HG02571 (cell line): ENCODE data around the gene DENND1A.

Experiments
- ATAC-seq: cut with Tn5 transposase; IDR thresholded peaks from one replicate; pipeline ENCODE4 v1.9.1; 2021; ENCODE audit warnings: mild to moderate bottlenecking, moderate library complexity; ENCODE audit not compliant: unreplicated experiment

The DENND1A gene

GRCh38 chr9:123368536-123369153 is 561.3 kb downstream of the DENND1A start:
- no peak for ATAC-seq

- no peak for ATAC-seq
These were observed 561.9 kb downstream of the DENND1A start for GRCh38 chr9:123368023-123368422.

GRCh38 chr9:123365881-123366528 is 563.9 kb downstream of the DENND1A start:
- ATAC-seq = no peak

- ATAC-seq = no peak
These were observed 564.5 kb downstream of the DENND1A start for GRCh38 chr9:123365287-123365880.

- ATAC-seq = no peak
These were observed 565.6 kb downstream of the DENND1A start for GRCh38 chr9:123364241-123364824.

GRCh38 chr9:123362856-123363255 is 567.1 kb downstream of the DENND1A start:
- no peak for ATAC-seq

- ATAC-seq = no peak
These were observed 568.0 kb downstream of the DENND1A start for GRCh38 chr9:123361731-123362510.

GRCh38 chr9:123361086-123361730 is 568.7 kb downstream of the DENND1A start:
- ATAC-seq = no peak

- no peak for ATAC-seq
These were observed 569.5 kb downstream of the DENND1A start for GRCh38 chr9:123360161-123361085.

- ATAC-seq = no peak
These were observed 570.4 kb downstream of the DENND1A start for GRCh38 chr9:123359546-123359945.

GRCh38 chr9:123359106-123359505 is 570.8 kb downstream of the DENND1A start:
- no peak for ATAC-seq

- no peak for ATAC-seq
These were observed 571.6 kb downstream of the DENND1A start for GRCh38 chr9:123358181-123358905.

- ATAC-seq = no peak
These were observed 572.2 kb downstream of the DENND1A start for GRCh38 chr9:123357743-123358059.

- ATAC-seq = no peak
These were observed 572.8 kb downstream of the DENND1A start for GRCh38 chr9:123356851-123357742.

- ATAC-seq = no peak
These were observed 574.0 kb downstream of the DENND1A start, which contains the start of gene CRB2 for GRCh38 chr9:123355761-123356431. Gene CRB2 (plus strand): TSS chr9:123356197. CDS start chr9:123356261, 64 bp downstream.

- ATAC-seq = no peak
These were observed 575.0 kb downstream of the DENND1A start for GRCh38 chr9:123354806-123355508.
